NCI-H345 treated with DMSO at 0.1 percent for 48 hours (cell line): ENCODE measurements around the gene SURF1.
"Not testable (repeated sequence)": the region's sequence is repeated elsewhere in the genome, so short reads cannot be mapped to it uniquely, and the experiment has no call there.

Experiments
- DNase-seq: peaks from one replicate; lab custom pipeline; 2025; ENCODE audit not compliant: unreplicated experiment; lab: John Stamatoyannopoulos, UW

Gene SURF1

GRCh38 chr9:133356391-133357091 lies at the start of gene SURF1, which contains the start of gene SURF2:
SURF1 (minus strand) TSS chr9:133356487; CDS start chr9:133356453, 34 bp downstream.
SURF2 (plus strand) TSS chr9:133356550; CDS start chr9:133356593, 43 bp downstream.
- peak; percentile 54 for DNase-seq

GRCh38 chr9:133405508-133406438 lies 49.5 kb upstream of the SURF1 start:
- DNase-seq: no peak

- no peak for DNase-seq
These were observed 48.2 kb upstream of the SURF1 start for GRCh38 chr9:133404454-133405002.

- no peak for DNase-seq
These were observed 47.6 kb upstream of the SURF1 start for GRCh38 chr9:133403766-133404453.

- DNase-seq: no peak
These were observed 46.4 kb upstream of the SURF1 start for GRCh38 chr9:133402689-133403088.

GRCh38 chr9:133401588-133401987 lies 45.3 kb upstream of the SURF1 start:
- no peak for DNase-seq

GRCh38 chr9:133400292-133400691 lies 44.0 kb upstream of the SURF1 start:
- no peak for DNase-seq

GRCh38 chr9:133397895-133398294 lies 41.6 kb upstream of the SURF1 start:
- DNase-seq: no peak

GRCh38 chr9:133397370-133397769 lies 41.1 kb upstream of the SURF1 start:
- DNase-seq: no peak

- no peak for DNase-seq
These were observed 40.7 kb upstream of the SURF1 start for GRCh38 chr9:133396952-133397351.

- no peak for DNase-seq
These were observed 38.5 kb upstream of the SURF1 start for GRCh38 chr9:133394687-133395271.

GRCh38 chr9:133393399-133393798 lies 37.1 kb upstream of the SURF1 start:
- no peak for DNase-seq

GRCh38 chr9:133392308-133392707 lies 36.0 kb upstream of the SURF1 start:
- DNase-seq: not testable (repeated sequence)

- DNase-seq: not testable (repeated sequence)
These were observed 35.2 kb upstream of the SURF1 start for GRCh38 chr9:133391449-133391848.

GRCh38 chr9:133390713-133391112 lies 34.4 kb upstream of the SURF1 start:
- DNase-seq: no peak

- no peak for DNase-seq
These were observed 33.3 kb upstream of the SURF1 start for GRCh38 chr9:133389562-133389961.

- DNase-seq: no peak
These were observed 32.8 kb upstream of the SURF1 start for GRCh38 chr9:133389025-133389557.

GRCh38 chr9:133387680-133388079 lies 31.4 kb upstream of the SURF1 start:
- peak; percentile 52 for DNase-seq

- no peak for DNase-seq
These were observed 30.1 kb upstream of the SURF1 start for GRCh38 chr9:133386338-133386737.

GRCh38 chr9:133385452-133385851 lies 29.2 kb upstream of the SURF1 start:
- no peak for DNase-seq
